ENCODE results near the gene MED4. TPM values are rescaled to one million over a fixed set of nuclear protein-coding genes. Genes with fewer than 3 reads are reported as not detected.

The MED4 gene
- total and polyA plus RNA-seq, 9 of the 15 experiments (the other 6 are each of a cell fraction or from before 2014, with no cell fraction given) = 24.5 to 87.3 (median 58.3) TPM

- TF ChIP-seq ZNF407 (IDR thresholded peaks at IDR 0.05; ENCODE audit: low read depth) (no peak), EHMT2 (IDR thresholded peaks at IDR 0.05) (no peak), CHD4 (IDR thresholded peaks at IDR 0.05; ENCODE audit: insufficient read depth, insufficient replicate concordance, low read depth, low read length, poor library complexity, severe bottlenecking) (no peak), ZFP36 (IDR thresholded peaks at IDR 0.05; ENCODE audit: low read depth, low read length, partially characterized antibody) (no peak), ZNF3 (CRISPR knock-in tag; IDR thresholded peaks at IDR 0.05) (no peak), POLR3A (IDR thresholded peaks at IDR 0.05; ENCODE audit: borderline replicate concordance, extremely low read depth, insufficient read depth, insufficient read length) (no peak), TSC22D4 (tag; IDR thresholded peaks at IDR 0.05) (no peak), SMARCA5 (IDR thresholded peaks at IDR 0.05) (no peak), FUS (optimal IDR thresholded peaks at IDR 0.05; ENCODE audit: low read depth, low read length) (no peak), ARID3B (CRISPR knock-in tag; IDR thresholded peaks at IDR 0.05; ENCODE audit: borderline replicate concordance) (no peak), BRF2 (IDR thresholded peaks at IDR 0.05; ENCODE audit: borderline replicate concordance, insufficient read depth, insufficient read length) (no peak), OTX1 (CRISPR knock-in tag; IDR thresholded peaks at IDR 0.05) (no peak), ARID3A (IDR thresholded peaks at IDR 0.05; ENCODE audit: borderline replicate concordance, low read depth, low read length) (no peak), ZNF507 (tag; conservative IDR thresholded peaks at IDR 0.05) (no peak), SMARCA4 (IDR thresholded peaks at IDR 0.05) (no peak)
These were observed 22.6 kb downstream of the MED4 start (continued) for GRCh38 chr13:48072304-48072703.
